ENCODE results near the gene PWP1.

The PWP1 gene

DNA sequence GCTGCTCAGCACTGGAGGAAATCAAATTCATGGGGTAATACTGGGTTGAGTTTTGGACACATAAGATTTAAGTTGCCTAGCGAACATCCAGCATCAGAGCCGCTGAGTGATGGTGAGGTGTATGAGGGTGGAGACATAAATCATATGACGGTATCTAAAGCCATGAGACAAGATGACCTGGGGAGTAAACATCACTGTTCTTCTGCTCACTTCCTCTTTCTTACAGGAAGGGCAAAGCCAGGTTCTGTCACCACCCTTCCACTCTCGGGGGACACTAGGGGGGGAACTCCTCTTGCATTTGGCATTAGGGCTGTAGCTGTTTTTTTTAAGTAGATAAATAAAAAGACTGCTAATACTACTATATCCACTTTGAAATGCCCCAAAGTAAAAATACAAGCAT lies 51.3 kb downstream of the PWP1 start:
- DNase-seq, result no peak

DNA sequence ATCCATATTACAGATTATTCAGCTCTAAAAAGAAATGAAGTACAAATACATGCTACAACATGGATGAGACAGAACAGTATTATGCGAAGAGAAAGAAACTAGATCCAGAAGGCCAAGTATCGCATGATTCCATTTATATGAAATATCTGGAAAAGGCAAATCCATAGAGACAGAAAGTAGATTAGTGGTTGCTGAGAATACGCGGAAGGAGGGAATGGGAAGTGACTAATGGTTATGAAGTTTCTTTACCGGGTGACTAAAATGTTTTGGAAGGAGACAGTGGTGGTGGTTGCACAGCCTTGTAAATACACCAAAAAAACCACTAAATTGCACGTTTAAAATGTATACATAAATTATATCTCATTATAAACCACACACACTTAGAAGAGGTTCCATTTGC lies 62.9 kb downstream of the PWP1 start:
- no peak for DNase-seq

DNA sequence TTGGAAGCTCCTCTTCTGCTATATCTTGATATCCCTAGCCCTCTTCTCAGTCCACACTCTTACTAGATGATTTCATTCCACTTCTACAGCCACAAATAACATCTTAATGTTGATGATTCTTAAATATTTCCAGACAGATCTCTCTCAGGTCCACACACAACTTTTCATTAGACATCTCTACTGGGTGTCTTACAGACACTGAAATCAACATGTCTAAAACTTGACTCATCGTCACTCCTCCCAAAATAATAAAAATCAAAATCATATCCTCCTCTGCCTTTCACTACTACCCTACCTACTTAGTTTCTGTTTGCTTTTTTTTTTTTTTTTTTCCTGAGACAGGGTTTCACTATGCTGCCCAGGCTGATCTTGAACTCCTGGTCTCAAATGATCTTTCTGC lies 63.5 kb downstream of the PWP1 start:
- DNase-seq, result no peak

DNA sequence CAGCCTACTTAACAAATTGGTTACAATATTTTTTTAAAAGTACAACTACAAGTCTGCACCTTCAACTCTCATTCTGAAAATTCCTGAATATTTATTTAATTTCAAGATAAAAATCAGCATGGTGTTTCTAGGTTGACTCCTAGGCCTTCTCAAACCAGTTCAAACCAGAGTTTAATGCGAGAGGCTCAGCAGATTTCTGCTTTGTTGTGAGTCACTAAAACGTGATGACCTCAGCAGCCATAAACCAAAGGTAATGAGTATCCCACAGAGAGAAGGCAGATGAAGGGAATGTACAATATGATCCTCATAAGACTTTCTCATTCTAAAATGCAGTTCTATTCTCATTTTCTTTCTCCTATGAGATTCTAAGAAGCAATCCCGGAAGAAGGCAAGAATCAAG lies 73.8 kb downstream of the PWP1 start:
- DNase-seq, result no peak

DNA sequence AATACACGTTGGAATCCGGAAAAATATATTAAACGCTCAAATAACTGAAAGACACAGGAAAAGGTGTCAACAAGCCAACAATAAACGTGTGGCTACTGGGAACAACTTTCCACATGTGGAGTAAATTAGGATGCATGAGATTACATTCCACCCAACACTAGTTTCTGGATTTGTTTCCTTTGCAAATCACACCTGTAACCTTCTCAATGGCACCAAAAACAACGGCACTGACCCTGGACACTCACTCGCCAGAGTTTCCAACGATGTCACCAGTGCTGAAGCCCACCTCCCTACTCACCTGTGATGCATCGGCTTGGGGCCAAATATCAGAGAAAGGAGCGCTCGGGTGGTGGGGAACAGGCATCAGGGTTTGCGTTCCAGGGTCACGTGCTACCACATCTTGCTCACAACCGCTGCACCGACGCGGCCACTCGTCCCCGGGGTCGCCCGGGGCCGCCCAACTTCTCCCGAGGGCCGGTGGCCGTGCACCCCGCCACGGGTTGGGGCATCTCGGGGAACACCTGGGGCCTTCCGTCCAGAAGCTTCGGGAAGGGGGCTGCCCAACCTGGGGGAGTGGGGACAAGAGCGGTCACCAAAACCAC lies 74.7 kb downstream of the PWP1 start:
- DNase-seq, result no peak

DNA sequence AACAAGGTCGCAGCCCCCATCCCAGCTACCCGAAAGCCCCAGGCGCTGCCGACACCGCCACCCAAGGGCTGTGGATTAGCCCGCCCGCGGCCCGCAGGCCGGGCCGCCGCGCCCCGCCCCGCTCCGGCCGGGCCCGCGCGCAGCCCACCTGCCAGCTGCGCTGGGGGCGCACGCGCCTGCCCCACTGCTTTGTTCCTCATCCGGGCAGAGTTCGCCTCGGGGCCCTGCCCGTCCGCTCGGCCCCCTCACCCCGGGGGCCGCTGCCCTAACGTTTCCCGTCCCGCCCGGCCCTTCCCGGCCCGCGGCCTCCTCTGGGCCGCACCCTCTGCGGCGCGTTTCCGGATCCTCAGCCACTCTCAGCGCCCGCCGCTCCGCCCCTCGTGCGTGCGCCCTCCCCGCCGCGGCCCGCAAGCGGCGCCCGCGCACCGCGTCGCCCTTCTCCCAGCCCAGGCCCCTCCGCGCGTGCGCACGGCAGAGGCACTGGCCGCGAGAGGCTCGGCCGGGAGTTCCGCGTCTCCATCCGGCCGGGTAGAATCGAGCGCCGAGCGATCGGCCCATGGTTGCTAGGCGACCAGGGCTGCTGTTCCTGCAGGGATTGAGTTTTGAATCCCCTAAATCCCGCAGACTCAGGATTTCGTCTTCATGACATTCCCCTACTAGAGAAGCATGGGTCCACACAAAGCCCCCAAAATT lies 75.4 kb downstream of the PWP1 start, which contains the start of gene PRDM4:
Gene PRDM4 (minus strand): TSS at position 329 of the 693 bp plus-strand sequence. CDS start 622 bp downstream, outside the sequence.
- peak; percentile 94 for DNase-seq

DNA sequence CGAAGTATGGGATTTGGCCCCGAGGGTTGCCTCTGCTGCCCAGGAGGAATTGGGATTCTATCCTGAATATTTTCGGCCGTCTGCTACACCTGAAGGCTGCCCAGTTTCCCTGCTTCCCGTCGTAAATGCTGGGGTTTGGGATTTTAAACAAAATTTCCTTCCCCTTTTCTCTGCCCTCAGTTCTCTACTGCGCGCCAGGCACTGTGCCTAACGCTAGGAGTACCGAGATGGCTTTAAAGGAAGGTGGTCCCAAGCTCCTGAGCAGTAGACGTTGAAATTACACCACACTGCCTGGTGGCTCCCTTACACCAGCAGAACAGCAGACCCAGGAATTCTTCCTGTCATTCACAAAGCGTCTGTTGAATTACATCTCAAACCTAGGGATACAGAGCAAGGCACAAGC lies 75.9 kb downstream of the PWP1 start:
- DNase-seq, result peak; percentile 66
